Choroid plexus epithelial cell (primary cell): ENCODE results near the gene TMEM145.

ENCODE experiments used
- DNase-seq: peaks from one replicate; pipeline ENCODE4 v3.0.0-alpha.2; 2010; ENCODE audit warnings: low read depth
- H3K4me3 ChIP-seq: 2 replicates; pipeline ENCODE4 v1.5.1; 2011; ENCODE audit warnings: low read depth, mild to moderate bottlenecking, control low read depth, low read length, moderate library complexity
- CTCF ChIP-seq: conservative IDR thresholded peaks from 2 replicates; pipeline ENCODE4 v1.5.1; 2011; ENCODE audit warnings: low read depth, mild to moderate bottlenecking, control low read depth, inconsistent platforms, low read length, moderate library complexity

The TMEM145 gene

DNA sequence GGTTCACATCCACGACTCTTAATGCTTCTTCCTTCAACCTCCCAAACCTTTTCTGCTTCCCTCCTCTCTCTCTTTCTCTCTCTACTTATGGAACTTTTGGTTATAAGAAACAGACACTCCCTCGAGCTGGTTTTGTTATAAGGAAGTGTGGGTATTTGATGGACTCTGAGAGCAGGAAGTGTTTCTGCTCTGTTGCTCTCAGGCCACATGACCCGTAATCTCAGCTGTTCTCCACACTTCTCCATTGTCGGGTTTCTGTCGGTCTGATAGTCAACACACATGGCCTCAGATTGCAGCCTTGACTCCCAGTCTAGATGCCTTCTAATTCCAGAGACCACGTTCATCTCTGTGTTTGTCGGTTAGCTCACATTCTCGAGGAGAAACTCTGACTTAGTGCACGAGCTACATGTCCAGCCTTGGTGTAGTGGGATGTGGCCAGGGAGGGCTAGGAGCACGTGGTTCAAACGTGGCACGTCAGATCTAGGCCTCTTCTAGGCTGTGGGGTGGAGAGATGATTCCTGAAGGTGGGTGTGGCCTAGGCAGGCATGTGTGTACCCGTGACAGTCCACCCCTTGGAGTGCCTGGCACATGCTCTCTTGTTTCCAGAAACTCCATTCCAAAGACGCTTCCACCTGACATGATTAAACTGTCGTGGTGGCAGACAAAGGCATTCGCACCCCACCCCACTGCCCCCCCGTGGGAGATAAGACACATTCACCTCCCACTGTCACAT lies 50.7 kb downstream of the TMEM145 start:
- H3K4me3 ChIP-seq = no peak overlapping the region
- TF ChIP-seq CTCF = no peak
- DNase-seq = no peak

GRCh38 chr19:42366673-42367072 lies 53.6 kb downstream of the TMEM145 start:
- no peak for TF ChIP-seq CTCF
- no peak for DNase-seq
- no peak overlapping the region for H3K4me3 ChIP-seq

DNA sequence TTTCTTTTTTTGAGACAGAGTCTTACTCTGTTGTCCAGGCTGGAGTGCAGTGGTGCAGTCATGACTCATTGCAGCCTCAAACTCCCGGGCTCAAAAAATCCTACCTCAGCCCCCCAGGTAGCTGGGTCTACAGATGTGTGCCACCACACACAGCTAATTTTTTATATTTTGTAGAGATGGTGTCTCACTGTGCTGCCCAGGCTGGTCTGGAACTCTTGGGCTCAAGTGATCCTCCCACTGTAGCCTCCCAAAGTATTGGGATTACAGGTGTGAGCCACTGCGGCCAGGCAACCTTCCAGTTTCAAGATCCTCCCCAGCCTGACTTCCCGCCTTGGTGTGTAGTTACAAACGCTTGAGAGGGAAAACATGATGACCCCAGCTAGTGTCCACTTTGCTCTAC lies 54.8 kb downstream of the TMEM145 start:
- no peak for DNase-seq
- no peak for TF ChIP-seq CTCF

DNA sequence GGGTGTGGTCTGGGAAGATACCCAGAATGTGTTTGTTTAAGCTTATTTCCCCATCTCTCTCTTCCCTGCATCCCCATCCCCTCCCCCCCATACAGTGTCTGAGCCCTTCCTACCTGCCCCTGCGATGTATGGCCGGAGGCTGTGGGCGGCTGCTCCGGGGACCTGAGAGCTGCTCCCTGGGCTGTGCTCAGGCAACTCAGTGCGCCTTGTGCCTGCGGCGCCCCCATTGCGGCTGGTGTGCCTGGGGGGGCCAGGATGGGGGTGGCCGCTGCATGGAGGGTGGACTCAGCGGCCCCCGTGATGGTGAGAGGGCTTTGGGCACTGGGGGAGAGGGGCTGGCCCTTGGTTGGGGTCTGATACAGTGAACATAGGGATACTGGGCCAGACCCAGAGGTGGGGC lies 55.3 kb downstream of the TMEM145 start:
- H3K4me3 ChIP-seq = no peak overlapping the region
- DNase-seq = no peak
- TF ChIP-seq CTCF = no peak

More for the DNA sequence above, 54.8 kb downstream of the TMEM145 start:
- H3K4me3 ChIP-seq = no peak overlapping the region

DNA sequence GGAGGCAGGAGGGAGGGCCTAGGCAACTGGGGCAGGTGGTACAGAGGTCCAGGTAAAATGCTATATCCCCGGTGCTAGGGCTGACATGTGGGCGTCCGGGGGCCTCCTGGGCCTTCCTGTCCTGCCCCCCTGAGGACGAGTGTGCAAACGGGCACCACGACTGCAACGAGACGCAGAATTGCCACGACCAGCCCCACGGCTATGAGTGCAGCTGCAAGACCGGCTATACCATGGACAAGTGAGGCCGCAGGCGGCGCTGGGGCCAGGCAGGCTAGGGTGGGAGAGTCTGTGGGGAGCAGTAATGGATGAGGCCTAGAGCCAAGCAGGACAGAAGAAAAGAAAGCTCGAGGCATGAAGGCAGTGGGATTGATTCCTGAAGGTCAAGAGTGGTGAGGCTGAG lies 55.7 kb downstream of the TMEM145 start:
- no peak for TF ChIP-seq CTCF
- H3K4me3 ChIP-seq = no peak overlapping the region
- DNase-seq = no peak

- no peak for DNase-seq
- no peak overlapping the region for H3K4me3 ChIP-seq
- no peak for TF ChIP-seq CTCF
Measured at GRCh38 chr19:42369433-42370067, 56.4 kb downstream of the TMEM145 start.

DNA sequence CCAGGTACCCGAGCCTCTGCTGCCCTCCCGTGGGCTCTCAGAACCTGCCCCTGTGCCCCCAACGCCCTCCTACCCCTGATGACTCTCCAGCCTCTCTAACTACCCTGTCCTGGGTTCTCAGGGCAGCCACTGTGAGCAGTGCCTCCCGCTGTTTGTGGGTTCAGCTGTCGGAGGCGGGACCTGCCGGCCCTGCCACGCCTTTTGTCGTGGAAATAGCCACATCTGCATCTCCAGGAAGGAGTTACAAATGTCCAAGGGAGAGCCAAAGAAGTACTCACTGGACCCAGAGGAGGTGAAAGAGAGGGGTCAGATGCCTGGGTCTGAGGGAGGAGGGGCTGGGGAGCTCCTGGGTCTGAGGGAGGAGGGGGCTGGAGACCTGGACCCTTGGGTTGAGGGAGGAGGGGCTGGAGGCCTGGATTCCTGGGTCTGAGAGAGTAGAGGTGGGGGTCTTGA lies 57.0 kb downstream of the TMEM145 start:
- DNase-seq = no peak
- no peak for TF ChIP-seq CTCF
- H3K4me3 ChIP-seq = no peak overlapping the region
